HEK293 (cell line): ENCODE measurements around the gene SUSD3.

Experiments
- CTCF ChIA-PET: fragments of 350-600 bp; formaldehyde crosslinking; extraction: SDS; loops from one replicate; lab custom pipeline; 2021; ENCODE audit warnings: antibody characterized with exemption; lab: Yijun Ruan, JAX
- POLR2A ChIA-PET: fragments of 300-600 bp; formaldehyde crosslinking; extraction: SDS; loops from one replicate; lab custom pipeline; 2020; ENCODE audit warnings: antibody characterized with exemption, inconsistent platforms; lab: Yijun Ruan, JAX
- H3K27ac ChIP-seq: fragments of 200-500 bp; sonication (Bioruptor generic); 2 replicates; pipeline ENCODE4 v1.5.1; 2014; ENCODE audit warnings: low read depth, low read length, control low read depth, inconsistent platforms; ENCODE audit errors: extremely low read depth
- H3K36me3 ChIP-seq, 2 experiments: fragments of 200-500 bp in 1 of 2; sonication (Bioruptor generic) in 1 of 2; 1 replicate in 1 of 2; 2 replicates in 1 of 2; pipeline ENCODE4 v1.5.1; 2014 to 2017; ENCODE audit warnings: inconsistent platforms in 2 of 2, low read length in 2 of 2; ENCODE audit not compliant: control insufficient read depth in 2 of 2, insufficient read depth in 1 of 2
- H3K4me1 ChIP-seq: fragments of 200-500 bp; sonication (Bioruptor generic); 2 replicates; pipeline ENCODE4 v1.5.1; 2014; ENCODE audit warnings: mild to moderate bottlenecking, low read length, inconsistent platforms; ENCODE audit not compliant: control insufficient read depth, insufficient read depth
- H3K4me3 ChIP-seq: 2 replicates; pipeline ENCODE4 v1.5.1; 2011; ENCODE audit warnings: low read depth, mild to moderate bottlenecking, control low read depth, low read length, moderate library complexity
- H3K9me3 ChIP-seq: fragments of 200-500 bp; sonication (Bioruptor generic); 2 replicates; pipeline ENCODE4 v1.5.1; 2014; ENCODE audit warnings: low read depth, low read length, inconsistent platforms; ENCODE audit not compliant: control insufficient read depth, insufficient read depth
- GLIS1 ChIP-seq: fragments of 450-650 bp; formaldehyde crosslinking; IDR thresholded peaks from 2 replicates; pipeline ENCODE4 v1.5.1; 2016; ENCODE audit warnings: missing biosample characterization, missing genetic modification characterization
- GLIS2 ChIP-seq: fragments of 450-650 bp; formaldehyde crosslinking; IDR thresholded peaks from 2 replicates; pipeline ENCODE4 v1.5.1; 2016; ENCODE audit warnings: missing biosample characterization, missing genetic modification characterization
- KLF16 ChIP-seq: fragments of 450-650 bp; formaldehyde crosslinking; IDR thresholded peaks from 2 replicates; pipeline ENCODE4 v1.5.1; 2017; ENCODE audit warnings: missing biosample characterization, missing genetic modification characterization
- KLF7 ChIP-seq: fragments of 450-650 bp; formaldehyde crosslinking; IDR thresholded peaks from 2 replicates; pipeline ENCODE4 v1.5.1; 2016; ENCODE audit warnings: missing biosample characterization, missing genetic modification characterization, borderline replicate concordance
- KLF9 ChIP-seq: fragments of 450-650 bp; formaldehyde crosslinking; IDR thresholded peaks from 2 replicates; pipeline ENCODE4 v1.5.1; 2016; ENCODE audit warnings: missing biosample characterization, missing genetic modification characterization, low read depth
- ZBTB8A ChIP-seq: fragments of 450-650 bp; formaldehyde crosslinking; IDR thresholded peaks from 2 replicates; pipeline ENCODE4 v1.5.1; 2016; ENCODE audit warnings: missing biosample characterization, missing genetic modification characterization
- ZEB2 ChIP-seq: fragments of 450-650 bp; formaldehyde crosslinking; IDR thresholded peaks from 2 replicates; pipeline ENCODE4 v1.5.1; 2016; ENCODE audit warnings: missing biosample characterization, missing genetic modification characterization
- ZFP41 ChIP-seq: fragments of 450-650 bp; formaldehyde crosslinking; IDR thresholded peaks from 2 replicates; pipeline ENCODE4 v1.5.1; 2016; ENCODE audit warnings: missing biosample characterization, missing genetic modification characterization, borderline replicate concordance
- ZFP69B ChIP-seq: fragments of 450-650 bp; formaldehyde crosslinking; IDR thresholded peaks from 2 replicates; pipeline ENCODE4 v1.5.1; 2016; ENCODE audit warnings: missing biosample characterization, missing genetic modification characterization
- ZNF121 ChIP-seq: fragments of 450-650 bp; formaldehyde crosslinking; IDR thresholded peaks from 2 replicates; pipeline ENCODE4 v1.5.1; 2016; ENCODE audit warnings: missing biosample characterization, missing genetic modification characterization
- ZNF311 ChIP-seq: fragments of 450-650 bp; formaldehyde crosslinking; IDR thresholded peaks from 2 replicates; pipeline ENCODE4 v1.5.1; 2017; ENCODE audit warnings: missing biosample characterization, missing genetic modification characterization, borderline replicate concordance
- ZNF354C ChIP-seq: fragments of 450-650 bp; formaldehyde crosslinking; IDR thresholded peaks from 2 replicates; pipeline ENCODE4 v1.5.1; 2016; ENCODE audit warnings: missing biosample characterization, missing genetic modification characterization, low read depth, borderline replicate concordance
- ZNF426 ChIP-seq: fragments of 450-650 bp; formaldehyde crosslinking; IDR thresholded peaks from 2 replicates; pipeline ENCODE4 v1.5.1; 2017; ENCODE audit warnings: missing biosample characterization, missing genetic modification characterization, mild to moderate bottlenecking, inconsistent platforms, moderate library complexity
- ZNF707 ChIP-seq: fragments of 450-650 bp; formaldehyde crosslinking; IDR thresholded peaks from 2 replicates; pipeline ENCODE4 v1.5.1; 2016; ENCODE audit warnings: missing biosample characterization, missing genetic modification characterization
- ZNF747 ChIP-seq: fragments of 450-650 bp; formaldehyde crosslinking; IDR thresholded peaks from 2 replicates; pipeline ENCODE4 v1.5.1; 2016; ENCODE audit warnings: missing biosample characterization, missing genetic modification characterization
- ZSCAN16 ChIP-seq: fragments of 450-650 bp; formaldehyde crosslinking; IDR thresholded peaks from 2 replicates; pipeline ENCODE4 v1.5.1; 2016; ENCODE audit warnings: missing biosample characterization, missing genetic modification characterization
- TF ChIP-seq, protein P1 (sequence below): fragments of 450-650 bp; formaldehyde crosslinking; IDR thresholded peaks from 2 replicates; pipeline ENCODE4 v1.5.1; 2016; ENCODE audit warnings: missing biosample characterization, missing genetic modification characterization
- TF ChIP-seq, protein P2 (sequence below): fragments of 450-650 bp; formaldehyde crosslinking; IDR thresholded peaks from 2 replicates; pipeline ENCODE4 v1.5.1; 2016; ENCODE audit warnings: missing biosample characterization, missing genetic modification characterization

Gene SUSD3

DNA sequence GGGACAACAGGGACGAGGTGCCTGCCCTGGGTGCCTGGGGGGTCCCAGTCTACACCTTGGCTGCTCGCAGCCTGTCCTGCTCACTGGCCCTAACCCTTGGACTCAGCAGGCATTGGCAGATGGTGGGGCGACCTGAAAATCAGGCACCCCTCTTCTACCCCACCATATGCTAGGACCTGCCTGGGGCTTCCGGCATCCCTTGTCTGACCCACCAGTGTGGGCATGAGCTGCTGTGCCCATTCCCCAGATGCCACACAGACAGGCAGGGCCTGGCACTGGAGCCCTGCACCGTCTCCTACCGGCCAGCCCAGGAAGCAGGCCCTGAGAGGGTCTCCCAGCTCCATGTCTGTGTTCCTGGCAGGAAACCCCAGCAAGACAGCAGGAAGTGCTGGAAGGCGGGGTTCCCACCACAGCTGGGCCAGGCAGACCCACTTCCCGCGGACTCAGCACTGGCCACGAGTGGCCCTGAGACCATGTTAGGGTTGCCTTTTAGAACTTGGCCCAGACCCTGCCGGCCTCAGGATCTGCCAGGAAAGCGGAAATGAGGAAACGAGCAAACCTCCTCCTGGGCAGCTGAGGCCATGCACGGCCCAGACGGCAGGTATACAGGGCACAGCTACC is 72.5 kb downstream of the SUSD3 start:
- Histone ChIP-seq H3K27ac (no peak overlapping the region), H3K4me1 (0 out of 2 replicates have a peak, but pooled peaks cover 2% of the 10 kb centered on the region), H3K9me3 (no peaks in the 10 kb centered on the region), H3K4me3 (no peak overlapping the region), H3K36me3 (peaks cover 0 to 13% of the 10 kb centered on the region in 2 experiments; a peak in 2 of 3 replicates)
- ChIA-PET POLR2A (no interaction called here), CTCF (interaction anchor here (0.6 to 1.7 kb wide), 4 partner anchors 11 to 1637 kb away, joined by 3 to 6 read pairs (median 4); no protein-coding TSS in a partner anchor)
- no peak for TF ChIP-seq ZNF707 (tag by site-specific recombination)
- TF ChIP-seq KLF7 (tag by site-specific recombination), result no peak
- no peak for TF ChIP-seq ZNF747
- TF ChIP-seq, protein P1, sequence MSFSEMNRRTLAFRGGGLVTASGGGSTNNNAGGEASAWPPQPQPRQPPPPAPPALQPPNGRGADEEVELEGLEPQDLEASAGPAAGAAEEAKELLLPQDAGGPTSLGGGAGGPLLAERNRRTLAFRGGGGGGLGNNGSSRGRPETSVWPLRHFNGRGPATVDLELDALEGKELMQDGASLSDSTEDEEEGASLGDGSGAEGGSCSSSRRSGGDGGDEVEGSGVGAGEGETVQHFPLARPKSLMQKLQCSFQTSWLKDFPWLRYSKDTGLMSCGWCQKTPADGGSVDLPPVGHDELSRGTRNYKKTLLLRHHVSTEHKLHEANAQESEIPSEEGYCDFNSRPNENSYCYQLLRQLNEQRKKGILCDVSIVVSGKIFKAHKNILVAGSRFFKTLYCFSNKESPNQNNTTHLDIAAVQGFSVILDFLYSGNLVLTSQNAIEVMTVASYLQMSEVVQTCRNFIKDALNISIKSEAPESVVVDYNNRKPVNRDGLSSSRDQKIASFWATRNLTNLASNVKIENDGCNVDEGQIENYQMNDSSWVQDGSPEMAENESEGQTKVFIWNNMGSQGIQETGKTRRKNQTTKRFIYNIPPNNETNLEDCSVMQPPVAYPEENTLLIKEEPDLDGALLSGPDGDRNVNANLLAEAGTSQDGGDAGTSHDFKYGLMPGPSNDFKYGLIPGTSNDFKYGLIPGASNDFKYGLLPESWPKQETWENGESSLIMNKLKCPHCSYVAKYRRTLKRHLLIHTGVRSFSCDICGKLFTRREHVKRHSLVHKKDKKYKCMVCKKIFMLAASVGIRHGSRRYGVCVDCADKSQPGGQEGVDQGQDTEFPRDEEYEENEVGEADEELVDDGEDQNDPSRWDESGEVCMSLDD, result no peak
- no peak for TF ChIP-seq ZNF121 (tag by site-specific recombination)
- TF ChIP-seq ZFP41 (tag by site-specific recombination), result no peak
- TF ChIP-seq KLF16 (tag by site-specific recombination), result no peak
- no peak for TF ChIP-seq ZFP69B (tag by site-specific recombination)
- TF ChIP-seq ZSCAN16 (tag by site-specific recombination), result no peak

GRCh38 chr9:93131599-93132286 is 73.2 kb downstream of the SUSD3 start:
- POLR2A ChIA-PET, result no interaction called here
- no peak overlapping the region for H3K4me3 ChIP-seq
- 0 out of 2 replicates have a peak, but pooled peaks cover 2% of the 10 kb centered on the region for H3K4me1 ChIP-seq
- H3K9me3 ChIP-seq, result no peaks in the 10 kb centered on the region
- no peak for TF ChIP-seq KLF9 (tag by site-specific recombination)
- TF ChIP-seq GLIS2, result peak; percentile 12; the same call in 1 of the 2 replicates
- peak; percentile 22; the same call in 1 of the 2 replicates for TF ChIP-seq GLIS1 (tag by site-specific recombination)
- TF ChIP-seq, all 188 proteins: peak for 2
- Histone ChIP-seq H3K36me3 (peaks cover 0 to 8% of the 10 kb centered on the region in 2 experiments; a peak in 1 of 3 replicates), H3K27ac (no peak overlapping the region)
- CTCF ChIA-PET, result interaction anchor here (0.6 to 1.7 kb wide), 4 partner anchors 12 to 64 kb away, joined by 3 to 6 read pairs (median 4); no protein-coding TSS in a partner anchor

DNA sequence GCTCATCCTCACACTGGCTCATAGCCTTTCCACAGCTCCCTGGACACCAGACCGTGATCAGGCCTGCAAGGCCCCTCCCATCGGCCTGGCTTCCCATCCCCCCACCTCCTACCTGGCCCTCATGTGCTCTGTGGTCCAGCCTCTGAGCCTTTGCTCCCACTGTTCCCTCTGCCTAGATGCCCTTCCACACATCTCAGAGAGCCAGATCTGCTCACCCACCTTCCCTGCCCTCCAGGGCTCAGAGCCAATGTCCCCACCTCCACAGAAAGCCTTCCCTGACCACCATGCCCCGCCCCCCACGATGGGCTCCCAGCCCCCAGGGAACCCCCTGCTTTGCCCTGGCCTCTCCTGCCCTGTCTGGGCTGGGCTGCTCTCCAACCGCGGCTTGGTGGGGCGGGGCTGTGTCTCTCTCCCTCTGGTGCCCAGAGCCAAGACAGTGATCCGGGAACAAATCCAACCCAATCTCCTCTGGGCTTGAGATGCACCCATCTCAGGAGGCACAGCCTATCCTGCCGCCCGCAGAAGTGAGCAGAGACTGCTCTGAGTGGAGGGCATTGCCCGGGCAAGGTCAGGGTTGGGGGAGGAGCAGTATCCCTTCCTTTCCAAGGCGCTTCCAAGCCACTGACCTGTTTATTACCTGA is 73.9 kb downstream of the SUSD3 start:
- ChIA-PET POLR2A (no interaction called here), CTCF (interaction anchor here (0.6 to 3.1 kb wide), 5 partner anchors 12 to 257 kb away, joined by 4 to 15 read pairs (median 4); no protein-coding TSS in a partner anchor)
- Histone ChIP-seq H3K4me3 (no peak overlapping the region), H3K36me3 (peaks cover 0 to 8% of the 10 kb centered on the region in 2 experiments; a peak in 1 of 3 replicates), H3K27ac (no peak overlapping the region), H3K4me1 (0 out of 2 replicates have a peak, but pooled peaks cover 2% of the 10 kb centered on the region), H3K9me3 (no peaks in the 10 kb centered on the region)
- TF ChIP-seq ZEB2 (tag by site-specific recombination) (no peak), ZNF426 (tag by site-specific recombination) (no peak), ZNF121 (tag by site-specific recombination) (0 out of 2 replicates have a peak, but pooled peaks have one; percentile 9), GLIS1 (tag by site-specific recombination) (peak; percentile 80), KLF9 (tag by site-specific recombination) (peak; percentile 12; the same call in 1 of the 2 replicates), ZNF354C (tag by site-specific recombination) (no peak), ZBTB8A (tag by site-specific recombination) (0 out of 2 replicates have a peak, but pooled peaks have one; percentile 24), ZNF311 (tag by site-specific recombination) (no peak), GLIS2 (peak; percentile 39)
- TF ChIP-seq, protein P2, sequence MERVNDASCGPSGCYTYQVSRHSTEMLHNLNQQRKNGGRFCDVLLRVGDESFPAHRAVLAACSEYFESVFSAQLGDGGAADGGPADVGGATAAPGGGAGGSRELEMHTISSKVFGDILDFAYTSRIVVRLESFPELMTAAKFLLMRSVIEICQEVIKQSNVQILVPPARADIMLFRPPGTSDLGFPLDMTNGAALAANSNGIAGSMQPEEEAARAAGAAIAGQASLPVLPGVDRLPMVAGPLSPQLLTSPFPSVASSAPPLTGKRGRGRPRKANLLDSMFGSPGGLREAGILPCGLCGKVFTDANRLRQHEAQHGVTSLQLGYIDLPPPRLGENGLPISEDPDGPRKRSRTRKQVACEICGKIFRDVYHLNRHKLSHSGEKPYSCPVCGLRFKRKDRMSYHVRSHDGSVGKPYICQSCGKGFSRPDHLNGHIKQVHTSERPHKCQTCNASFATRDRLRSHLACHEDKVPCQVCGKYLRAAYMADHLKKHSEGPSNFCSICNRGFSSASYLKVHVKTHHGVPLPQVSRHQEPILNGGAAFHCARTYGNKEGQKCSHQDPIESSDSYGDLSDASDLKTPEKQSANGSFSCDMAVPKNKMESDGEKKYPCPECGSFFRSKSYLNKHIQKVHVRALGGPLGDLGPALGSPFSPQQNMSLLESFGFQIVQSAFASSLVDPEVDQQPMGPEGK (tag by site-specific recombination), result 0 out of 2 replicates have a peak, but pooled peaks have one; percentile 27
